HG03060 (cell line): ENCODE results near the gene COL10A1.

Source experiments
- ATAC-seq: cut with Tn5 transposase; IDR thresholded peaks from one replicate; pipeline ENCODE4 v1.9.1; 2021; ENCODE audit warnings: low read depth, moderate number of reproducible peaks; ENCODE audit not compliant: unreplicated experiment

COL10A1 gene

GRCh38 chr6:116126032-116126431 lies at the start of gene COL10A1:
Gene COL10A1, minus strand, starts transcription at chr6:116126132. Its CDS starts 640 bp downstream, at chr6:116125492.
- ATAC-seq, result no peak

GRCh38 chr6:116175344-116175743 lies 49.4 kb upstream of the COL10A1 start:
- no peak for ATAC-seq

- no peak for ATAC-seq
Measured at GRCh38 chr6:116173928-116174327, 48.0 kb upstream of the COL10A1 start.

GRCh38 chr6:116170358-116171057 lies 44.6 kb upstream of the COL10A1 start:
- no peak for ATAC-seq

GRCh38 chr6:116169880-116170279 lies 43.9 kb upstream of the COL10A1 start:
- ATAC-seq, result no peak

GRCh38 chr6:116168148-116168547 lies 42.2 kb upstream of the COL10A1 start:
- no peak for ATAC-seq

- ATAC-seq, result no peak
Measured at GRCh38 chr6:116166369-116166768, 40.4 kb upstream of the COL10A1 start.

GRCh38 chr6:116165596-116165995 lies 39.7 kb upstream of the COL10A1 start:
- peak; percentile 72 for ATAC-seq

- ATAC-seq, result no peak
Measured at GRCh38 chr6:116159782-116160524, 34.0 kb upstream of the COL10A1 start.

- ATAC-seq, result no peak
Measured at GRCh38 chr6:116158641-116159040, 32.7 kb upstream of the COL10A1 start.

- no peak for ATAC-seq
Measured at GRCh38 chr6:116157391-116157790, 31.5 kb upstream of the COL10A1 start.

GRCh38 chr6:116156405-116157326 lies 30.7 kb upstream of the COL10A1 start:
- ATAC-seq, result no peak

GRCh38 chr6:116154887-116155286 lies 29.0 kb upstream of the COL10A1 start:
- ATAC-seq, result no peak

- ATAC-seq, result no peak
Measured at GRCh38 chr6:116152620-116153019, 26.7 kb upstream of the COL10A1 start.

- no peak for ATAC-seq
Measured at GRCh38 chr6:116145803-116146675, 20.1 kb upstream of the COL10A1 start.

GRCh38 chr6:116144605-116145004 lies 18.7 kb upstream of the COL10A1 start:
- ATAC-seq, result no peak

GRCh38 chr6:116139917-116140316 lies 14.0 kb upstream of the COL10A1 start:
- ATAC-seq, result no peak

- ATAC-seq, result no peak
Measured at GRCh38 chr6:116136933-116137340, 11.0 kb upstream of the COL10A1 start.

- ATAC-seq, result no peak
Measured at GRCh38 chr6:116136373-116136772, 10.4 kb upstream of the COL10A1 start.

GRCh38 chr6:116133453-116133852 lies 7.5 kb upstream of the COL10A1 start:
- no peak for ATAC-seq
